Esophagus muscularis mucosa (tissue), 4 donors: ENCODE measurements around the gene PPTC7. TPM values are rescaled to one million over a fixed set of nuclear protein-coding genes. Genes with fewer than 3 reads are reported as not detected.
A peak's percentile ranks its signal among the peaks of the same experiment; 100 is the strongest.
"Not testable (repeated sequence)": the region's sequence is repeated elsewhere in the genome, so short reads cannot be mapped to it uniquely, and the experiment has no call there.

Source experiments
- DNase-seq: peaks from one replicate; pipeline ENCODE4 v3.0.0-alpha.2; 2017; ENCODE audit errors: extremely low spot score
- H3K27ac ChIP-seq, 4 donors: fragments of 200-600 bp; sonication (generic); replicated peaks in 1 of 4; 1 replicate in 3 of 4; 2 replicates in 1 of 4; pipeline ENCODE4 v1.5.1; 2016 to 2019; ENCODE audit warnings: mild to moderate bottlenecking in 1 of 4
- H3K27me3 ChIP-seq, 4 donors: fragments of 200-600 bp; sonication (generic); one replicate each; pipeline versions ENCODE4 v1.5.1 to v1.6.0; 2016 to 2019
- H3K36me3 ChIP-seq, 4 donors: fragments of 200-600 bp; sonication (generic); one replicate each; pipeline ENCODE4 v1.5.1; 2016 to 2019
- H3K4me1 ChIP-seq, 4 donors: fragments of 200-600 bp; sonication (generic); one replicate each; pipeline ENCODE4 v1.5.1; 2016 to 2019
- H3K4me3 ChIP-seq, 4 donors: fragments of 200-600 bp; sonication (generic); 1 replicate in 2 of 4; 2 replicates in 2 of 4; pipeline ENCODE4 v1.5.1; 2016 to 2019; ENCODE audit warnings: mild to moderate bottlenecking in 4 of 4, moderate library complexity in 1 of 4
- H3K9me3 ChIP-seq, 4 donors: fragments of 200-600 bp; sonication (generic); 1 replicate in 3 of 4; 2 replicates in 1 of 4; pipeline ENCODE4 v1.5.1; 2016 to 2019
- EP300 ChIP-seq: sonication (generic); formaldehyde crosslinking; IDR thresholded peaks from one replicate; pipeline ENCODE4 v1.6.1; 2017; ENCODE audit warnings: antibody characterized with exemption
- POLR2A ChIP-seq: fragments of 450-650 bp; IDR thresholded peaks from one replicate; pipeline ENCODE4 v1.6.1; 2017; ENCODE audit warnings: antibody characterized with exemption, moderate library complexity, mild to moderate bottlenecking, low read depth
- POLR2AphosphoS5 ChIP-seq, 2 donors: sonication (generic); formaldehyde crosslinking; IDR thresholded peaks; one replicate each; pipeline ENCODE4 v1.6.1; 2017; ENCODE audit warnings: antibody characterized with exemption in 2 of 2
- WGBS: methylation state at CpG from one replicate; pipeline ENCODE4 v1.1.5; 2018; 5-methylcytosine and 5-hydroxymethylcytosine counted together
- intact Hi-C: fragments of 100-400 bp; cut with DNase I; formaldehyde crosslinking; loops from one replicate; pipeline ENCODE4 v1.15.1; 2023
- total RNA-seq, 4 donors: library from RNA; depleted of rRNA; stranded (reverse); fragments of >200 nt; gene quantifications; one replicate each; pipeline versions ENCODE4 v1.1.0 to v1.2.1, GENCODE V29; 2016
- TF ChIP-seq, protein P1 (sequence below), 3 experiments: fragments of 200-600 bp in 2 of 3; fragments of 450-650 bp in 1 of 3; sonication (generic) in 2 of 3; IDR thresholded peaks; one replicate each; pipeline ENCODE4 v1.5.1; 2017 to 2019; ENCODE audit warnings: antibody characterized with exemption in 3 of 3, mild to moderate bottlenecking in 2 of 3, moderate library complexity in 1 of 3

Gene PPTC7
- total RNA-seq, 4 donors from 2014 or later, result 36.6 to 55.6 (median 53.2) TPM

DNA sequence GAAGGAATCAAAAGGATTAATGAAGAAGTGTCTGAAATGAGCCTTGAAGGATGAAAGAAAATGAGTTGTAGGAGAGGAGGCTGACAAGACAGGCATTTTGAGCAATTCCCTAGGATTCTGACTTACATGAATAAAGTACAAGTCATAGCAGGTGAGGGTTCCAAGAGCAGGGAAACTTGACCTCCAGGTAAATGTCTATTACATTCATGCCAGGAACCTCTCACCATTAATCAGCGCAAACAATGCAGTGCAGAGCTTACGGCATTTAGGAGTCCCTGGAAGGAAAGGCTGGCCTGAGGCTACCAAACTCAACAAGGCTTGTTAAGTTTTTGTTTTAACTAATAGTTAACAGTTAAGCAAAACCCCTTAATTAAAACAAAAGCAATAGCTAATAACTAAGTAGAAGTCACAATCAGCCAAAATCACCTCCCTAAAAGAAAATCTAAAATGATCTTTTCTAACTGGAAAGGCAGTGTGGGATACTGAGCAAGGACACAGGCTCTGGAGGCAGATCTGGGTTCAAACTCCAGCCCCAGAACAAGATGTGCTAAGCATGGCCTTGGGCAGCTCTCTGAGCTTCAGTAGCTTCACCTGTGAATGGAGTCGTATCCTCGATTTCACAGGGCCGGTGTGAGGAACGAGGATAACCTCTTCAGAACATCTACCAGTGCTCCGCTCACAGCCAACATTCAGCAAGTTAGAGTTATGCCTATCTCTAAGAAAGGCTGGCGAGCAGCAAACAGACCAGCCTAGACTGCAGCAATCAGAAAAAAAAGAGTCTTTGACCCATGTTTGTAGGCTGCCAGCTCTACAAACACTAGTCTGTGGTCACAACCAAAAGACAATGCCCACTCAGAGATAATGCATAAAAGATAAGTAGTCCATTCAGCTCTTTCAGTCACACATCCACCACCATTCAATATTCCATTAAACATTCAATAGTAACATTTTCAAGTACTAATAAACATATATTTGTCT is 16.9 kb downstream of the PPTC7 start:
- no peak overlapping the region for H3K4me3 ChIP-seq
- H3K36me3 ChIP-seq, result no peaks in the 10 kb centered on the region
- intact Hi-C loops, result no loop called here
- no peak for DNase-seq
- 82% methylated on average over 8 of the region's 8 CpGs for WGBS
- no peaks in the 10 kb centered on the region for H3K27me3 ChIP-seq
- H3K9me3 ChIP-seq, result peaks cover 0 to 4% (median 2%) of the 10 kb centered on the region in 4 donors
- TF ChIP-seq EP300 (no peak), POLR2AphosphoS5 (IDR thresholded peaks at IDR 0.05) (no peak), POLR2A (no peak)
- TF ChIP-seq, protein P1, sequence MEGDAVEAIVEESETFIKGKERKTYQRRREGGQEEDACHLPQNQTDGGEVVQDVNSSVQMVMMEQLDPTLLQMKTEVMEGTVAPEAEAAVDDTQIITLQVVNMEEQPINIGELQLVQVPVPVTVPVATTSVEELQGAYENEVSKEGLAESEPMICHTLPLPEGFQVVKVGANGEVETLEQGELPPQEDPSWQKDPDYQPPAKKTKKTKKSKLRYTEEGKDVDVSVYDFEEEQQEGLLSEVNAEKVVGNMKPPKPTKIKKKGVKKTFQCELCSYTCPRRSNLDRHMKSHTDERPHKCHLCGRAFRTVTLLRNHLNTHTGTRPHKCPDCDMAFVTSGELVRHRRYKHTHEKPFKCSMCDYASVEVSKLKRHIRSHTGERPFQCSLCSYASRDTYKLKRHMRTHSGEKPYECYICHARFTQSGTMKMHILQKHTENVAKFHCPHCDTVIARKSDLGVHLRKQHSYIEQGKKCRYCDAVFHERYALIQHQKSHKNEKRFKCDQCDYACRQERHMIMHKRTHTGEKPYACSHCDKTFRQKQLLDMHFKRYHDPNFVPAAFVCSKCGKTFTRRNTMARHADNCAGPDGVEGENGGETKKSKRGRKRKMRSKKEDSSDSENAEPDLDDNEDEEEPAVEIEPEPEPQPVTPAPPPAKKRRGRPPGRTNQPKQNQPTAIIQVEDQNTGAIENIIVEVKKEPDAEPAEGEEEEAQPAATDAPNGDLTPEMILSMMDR (IDR thresholded peaks at IDR 0.05), result no peak
- H3K4me1 ChIP-seq, result peaks cover 46 to 70% (median 63%) of the 10 kb centered on the region in 4 donors
- H3K27ac ChIP-seq, result peak overlapping the region; percentile 42 to 77 (median 60)

DNA sequence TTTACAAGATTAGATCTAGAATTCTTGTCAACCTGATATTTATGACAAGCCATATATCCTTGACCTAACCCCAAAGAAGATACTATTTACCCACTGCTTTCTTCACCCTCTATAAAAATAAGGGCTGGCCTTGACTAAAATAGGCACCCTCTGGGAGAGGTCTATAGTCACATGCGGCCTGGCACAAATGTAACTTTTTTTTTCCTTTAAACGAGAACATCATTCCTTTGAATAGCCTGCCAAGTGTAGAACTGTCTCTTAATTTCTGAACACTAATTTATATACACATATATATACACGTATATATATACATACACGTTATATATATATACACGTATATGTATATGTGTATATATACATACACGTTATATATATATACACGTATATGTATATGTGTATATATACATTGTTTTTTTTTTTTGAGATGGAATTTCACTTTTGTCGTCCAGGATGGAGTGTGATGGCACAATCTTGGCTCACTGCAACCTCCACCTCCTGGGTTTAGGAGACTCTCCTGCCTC is 18.6 kb downstream of the PPTC7 start:
- intact Hi-C loops, result no loop called here
- Histone ChIP-seq H3K4me3 (no peak overlapping the region), H3K27me3 (no peaks in the 10 kb centered on the region), H3K4me1 (peaks cover 57 to 86% (median 79%) of the 10 kb centered on the region in 4 donors), H3K36me3 (no peaks in the 10 kb centered on the region), H3K27ac (peak overlapping the region; percentile 67 to 77 (median 73)), H3K9me3 (no peaks in the 10 kb centered on the region)
- 43% methylated on average over 8 of the region's 8 CpGs for WGBS
- TF ChIP-seq POLR2AphosphoS5 (IDR thresholded peaks at IDR 0.05), result no peak
- TF ChIP-seq, protein P1 (IDR thresholded peaks at IDR 0.05), result no peak
- no peak for TF ChIP-seq POLR2A
- DNase-seq, result no peak

DNA sequence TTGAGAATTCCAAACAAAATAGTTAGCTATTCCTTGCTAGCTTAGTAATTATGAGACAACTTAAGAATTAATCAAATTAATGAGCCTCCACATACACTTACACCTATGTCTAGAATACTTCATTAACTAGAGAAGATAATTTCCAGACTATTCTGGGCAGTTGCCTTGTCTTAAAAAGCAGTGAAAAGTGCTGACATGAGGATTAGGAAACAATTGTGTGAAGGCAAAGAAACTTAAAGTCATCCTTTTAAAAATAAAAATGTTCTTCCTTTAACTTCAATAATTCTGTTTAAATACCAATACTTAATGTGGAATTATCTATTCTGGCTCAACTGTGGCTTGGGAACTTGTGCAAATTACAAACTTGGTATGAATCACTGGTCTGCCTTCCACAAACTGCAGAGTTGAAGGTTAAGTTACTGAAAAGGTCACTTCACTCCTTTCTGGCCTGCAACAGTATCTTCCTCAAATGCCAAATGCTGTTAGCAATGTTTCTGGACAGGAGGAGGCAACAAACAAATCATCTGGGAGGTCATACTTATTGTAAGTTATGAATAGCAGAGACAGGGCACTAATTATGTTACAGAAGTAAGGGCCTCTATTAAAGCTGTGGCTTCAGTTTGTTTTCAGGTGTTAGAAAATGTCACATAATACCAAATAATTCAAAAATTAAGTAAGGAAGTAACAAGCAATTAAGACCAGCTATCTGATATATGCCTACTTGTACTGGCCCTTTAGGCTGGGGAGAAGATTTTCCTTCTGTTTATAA is 19.2 kb downstream of the PPTC7 start:
- Histone ChIP-seq H3K9me3 (no peaks in the 10 kb centered on the region), H3K4me3 (no peak overlapping the region), H3K36me3 (no peaks in the 10 kb centered on the region), H3K27me3 (no peaks in the 10 kb centered on the region), H3K27ac (peak overlapping the region; percentile 67 to 77 (median 73)), H3K4me1 (peaks cover 60 to 86% (median 84%) of the 10 kb centered on the region in 4 donors)
- TF ChIP-seq POLR2AphosphoS5 (IDR thresholded peaks at IDR 0.05) (no peak), POLR2A (no peak), EP300 (no peak)
- TF ChIP-seq, protein P1 (IDR thresholded peaks at IDR 0.05), result no peak
- no peak for DNase-seq
- intact Hi-C loops, result no loop called here

DNA sequence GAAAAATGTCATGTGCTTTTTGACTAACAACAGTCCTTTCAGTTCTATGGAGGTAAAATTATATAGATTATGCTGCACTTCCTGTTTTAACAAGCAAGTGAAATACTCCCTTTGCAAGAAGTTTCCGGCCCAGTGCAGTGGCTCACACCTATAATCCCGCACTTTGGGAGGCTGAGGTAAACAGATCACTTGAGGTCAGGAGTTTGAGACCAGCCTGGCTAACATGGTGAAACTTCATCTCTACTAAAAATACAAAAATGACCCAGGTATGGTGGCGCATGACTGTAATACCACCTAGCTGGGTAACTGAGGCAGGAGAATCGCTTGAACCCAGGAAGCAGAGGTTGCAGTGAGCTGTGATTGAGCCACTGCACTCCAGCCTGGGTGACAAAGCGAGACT is 20.7 kb downstream of the PPTC7 start:
- H3K36me3 ChIP-seq, H3K27me3 ChIP-seq, H3K4me3 ChIP-seq, DNase-seq, H3K9me3 ChIP-seq, intact Hi-C loops: not testable (repeated sequence)
- WGBS, result 81% methylated on average over 5 of the region's 5 CpGs
- H3K27ac ChIP-seq, result peak overlapping the region; percentile 67 to 77 (median 73)
- peaks cover 64 to 100% (median 96%) of the 10 kb centered on the region in 4 donors for H3K4me1 ChIP-seq
